CD4-positive, alpha-beta memory T cell (primary cell): Measurements from ENCODE around the gene XPO5. TPM values are rescaled to one million over a fixed set of nuclear protein-coding genes. Genes with fewer than 3 reads are reported as not detected.

Source experiments
- CTCF ChIA-PET: fragments of 350-600 bp; sonication (Branson Sonifier 250); formaldehyde crosslinking; loops from one replicate; lab custom pipeline; 2021; ENCODE audit warnings: inconsistent platforms; ENCODE audit not compliant: partially characterized antibody; lab: Charles Lee
- POLR2A ChIA-PET: fragments of 350-600 bp; sonication (Branson Sonifier 250); formaldehyde crosslinking; loops from one replicate; lab custom pipeline; 2021; ENCODE audit not compliant: partially characterized antibody; lab: Charles Lee
- DNase-seq, 5 donors: peaks; one replicate each; pipeline versions ENCODE4 v3.0.0 to v3.0.0-alpha.2; 2020 to 2022; ENCODE audit warnings: mixed read lengths in 1 of 5
- H3K27ac ChIP-seq: one replicate; pipeline ENCODE4 v1.7.0; 2013; ENCODE audit warnings: low read depth, low read length
- H3K27me3 ChIP-seq: 2 replicates; pipeline ENCODE4 v1.7.0; 2013; ENCODE audit warnings: mild to moderate bottlenecking, low read length, moderate library complexity; ENCODE audit not compliant: insufficient read depth
- H3K36me3 ChIP-seq: 2 replicates; pipeline ENCODE4 v1.7.0; 2013; ENCODE audit warnings: mild to moderate bottlenecking, low read length, moderate library complexity; ENCODE audit not compliant: insufficient read depth
- H3K4me1 ChIP-seq: 2 replicates; pipeline ENCODE4 v1.7.0; 2013; ENCODE audit warnings: mild to moderate bottlenecking, low read length, moderate library complexity; ENCODE audit not compliant: insufficient read depth
- H3K4me3 ChIP-seq, 2 donors: one replicate each; pipeline ENCODE4 v1.7.0; 2013; ENCODE audit warnings: low read length in 2 of 2, mild to moderate bottlenecking in 1 of 2
- H3K9me3 ChIP-seq, 2 donors: one replicate each; pipeline ENCODE4 v1.7.0; 2013; ENCODE audit warnings: low read length in 2 of 2, control low read depth in 1 of 2; ENCODE audit not compliant: control insufficient read depth in 1 of 2
- H3K27ac Mint-ChIP-seq, 7 donors: one replicate each; pipeline ENCODE4 v1.8.0; 2020 to 2021; ENCODE audit warnings: mixed read lengths in 7 of 7, mild to moderate bottlenecking in 6 of 7, inconsistent platforms in 3 of 7, moderate library complexity in 3 of 7
- H3K27me3 Mint-ChIP-seq, 2 donors: one replicate each; pipeline ENCODE4 v1.8.0; 2020 to 2021; ENCODE audit warnings: mixed read lengths in 2 of 2
- H3K36me3 Mint-ChIP-seq, 2 donors: one replicate each; pipeline ENCODE4 v1.8.0; 2020 to 2021; ENCODE audit warnings: mixed read lengths in 2 of 2, inconsistent platforms in 1 of 2, mild to moderate bottlenecking in 1 of 2
- H3K4me1 Mint-ChIP-seq, 4 donors: one replicate each; pipeline ENCODE4 v1.8.0; 2020 to 2021; ENCODE audit warnings: mixed read lengths in 4 of 4, mild to moderate bottlenecking in 1 of 4
- H3K4me3 Mint-ChIP-seq, 8 donors: one replicate each; pipeline ENCODE4 v1.8.0; 2020 to 2021; ENCODE audit warnings: mixed read lengths in 8 of 8, mild to moderate bottlenecking in 7 of 8, moderate library complexity in 6 of 8, inconsistent platforms in 3 of 8
- H3K9me3 Mint-ChIP-seq, 8 donors: one replicate each; pipeline ENCODE4 v1.8.0; 2020 to 2021; ENCODE audit warnings: mixed read lengths in 8 of 8, mild to moderate bottlenecking in 5 of 8, inconsistent platforms in 3 of 8, moderate library complexity in 1 of 8
- intact Hi-C: fragments of 100-400 bp; cut with micrococcal nuclease; formaldehyde crosslinking; loops from one replicate; pipeline ENCODE4 v1.15.1; 2023
- polyA plus RNA-seq, 2 donors: library from polyadenylated mRNA; unstranded; fragments of 300-500 nt; fragmentation: Illumina TruSeq; gene quantifications; one replicate each; pipeline ENCODE4 v1.2.3, GENCODE V29; 2021
- total RNA-seq, 2 experiments: library from RNA; stranded (reverse); gene quantifications; one replicate each; pipeline ENCODE4 v1.2.3, GENCODE V29; 2021

The XPO5 gene
- total RNA-seq (10 to 100 TPM; 42.2 to 43.4 TPM), polyA plus RNA-seq (10 to 100 TPM in 1 of 2 donors, 1 to 10 TPM in 1; 5.2 to 10.7 TPM)

DNA sequence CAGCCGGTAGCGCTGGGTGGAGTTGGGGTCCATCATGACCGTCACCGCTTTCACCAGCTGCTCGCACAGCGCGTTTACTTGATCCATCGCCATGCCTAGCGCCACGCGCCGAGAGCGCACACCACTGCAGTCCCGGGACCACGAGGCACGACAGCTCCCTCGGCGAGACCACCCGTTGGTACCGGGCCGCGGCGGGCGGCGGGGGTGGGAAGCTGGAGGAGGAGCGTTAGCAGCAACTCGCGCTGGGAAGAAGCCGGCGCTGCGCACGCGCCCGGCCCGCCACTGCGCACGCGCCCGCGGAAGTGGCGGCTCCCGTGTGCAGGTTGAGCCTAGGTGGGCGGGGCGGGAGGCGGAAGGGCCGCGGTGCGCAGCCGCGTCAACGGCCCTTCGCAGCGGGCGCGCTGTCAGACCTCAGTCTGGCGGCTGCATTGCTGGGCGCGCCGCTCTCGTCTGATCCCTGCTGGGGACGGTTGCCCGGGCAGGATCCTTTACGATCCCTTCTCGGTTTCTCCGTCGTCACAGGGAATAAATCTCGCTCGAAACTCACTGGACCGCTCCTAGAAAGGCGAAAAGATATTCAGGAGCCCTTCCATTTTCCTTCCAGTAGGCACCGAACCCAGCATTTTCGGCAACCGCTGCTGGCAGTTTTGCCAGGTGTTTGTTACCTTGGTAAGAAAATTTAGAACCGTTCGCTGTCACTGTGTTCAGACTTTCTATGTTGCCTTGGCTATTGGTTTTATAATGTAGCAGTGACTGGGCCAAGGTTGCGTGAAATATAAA lies at the start of gene XPO5, which contains the start of gene POLH:
Gene XPO5 (minus strand): TSS at position 267 of the 780 bp plus-strand sequence. CDS start 174 bp downstream, at position 93.
Gene POLH (plus strand): TSS at position 414 of the 780 bp plus-strand sequence. CDS start 6,135 bp downstream, outside the sequence.
- DNase-seq = peak; percentile 88 to 90 (median 90)
- Histone ChIP-seq H3K27me3 (no peaks in the 10 kb centered on the region), H3K4me1 (peaks cover 33% of the 10 kb centered on the region), H3K36me3 (peaks cover 11% of the 10 kb centered on the region), H3K9me3 (no peaks in the 10 kb centered on the region), H3K4me3 (peak within 1 kb of the TSS; percentile 71 to 82), H3K27ac (peak within 1 kb of the TSS; percentile 79)
- Mint-ChIP-seq H3K4me1 (peaks cover 23 to 48% (median 36%) of the 10 kb centered on the region in 4 donors), H3K36me3 (peaks cover 12 to 32% of the 10 kb centered on the region in 2 donors), H3K27me3 (no peaks in the 10 kb centered on the region), H3K9me3 (no peaks in the 10 kb centered on the region), H3K27ac (peak within 1 kb of the TSS; percentile 85 to 96 (median 95)), H3K4me3 (peak within 1 kb of the TSS; percentile 93 to 99 (median 98))
- ChIA-PET CTCF (interaction anchor here (0.6 to 0.7 kb wide), 2 partner anchors 9 to 178 kb away, joined by 3 read pairs; no protein-coding TSS in a partner anchor), POLR2A (interaction anchor here (0.6 to 3.0 kb wide), 11 partner anchors 9 to 1525 kb away, joined by 3 to 20 read pairs (median 3); partner anchors contain the start of genes DNPH1, GTPBP2, HSP90AB1 and MAD2L1BP)
- intact Hi-C loops = loop anchor here (2.0 to 5.0 kb wide), 4 partner anchors 53 to 404 kb away; partner anchors contain the start of genes GTPBP2, POLR1C, SRF and YIPF3

DNA sequence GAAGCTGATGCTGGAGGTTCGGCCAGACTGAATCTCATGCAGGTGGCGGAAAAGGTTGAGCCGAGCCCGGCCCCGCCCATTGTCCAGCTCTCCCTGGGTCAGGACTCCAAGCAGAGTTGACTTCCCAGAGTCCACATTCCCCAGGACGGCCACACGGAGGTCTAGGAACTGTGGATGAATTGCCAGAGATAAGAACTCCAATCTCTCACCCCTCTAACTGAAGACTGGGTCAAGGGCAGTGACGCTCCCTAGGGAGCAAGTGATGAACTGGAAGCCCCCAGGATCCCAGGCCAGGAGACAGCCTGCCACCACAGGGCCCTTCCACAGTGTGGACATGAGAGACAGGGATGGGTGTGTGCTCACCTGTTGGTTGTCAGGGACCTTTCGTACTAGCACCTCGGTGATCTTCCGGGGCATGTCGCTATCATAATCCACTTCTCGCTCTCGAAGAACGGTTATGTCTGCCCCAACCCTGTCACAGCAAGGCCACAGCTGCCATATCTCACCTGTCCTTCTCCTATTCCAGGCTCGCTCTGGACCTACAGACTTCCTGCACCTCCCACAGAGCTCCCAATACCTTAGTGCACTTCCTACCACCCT lies 49.7 kb upstream of the XPO5 start:
- no peak for DNase-seq
- H3K27ac Mint-ChIP-seq = peak overlapping the region in 3 of 7 donors; percentile 32 to 86 (median 61)
- CTCF ChIA-PET = no interaction called here
- H3K27me3 ChIP-seq = no peaks in the 10 kb centered on the region
- intact Hi-C loops = no loop called here
- no peaks in the 10 kb centered on the region for H3K9me3 ChIP-seq
- H3K27ac ChIP-seq = no peak overlapping the region
- H3K4me1 Mint-ChIP-seq = peaks cover 27 to 44% (median 31%) of the 10 kb centered on the region in 4 donors
- H3K9me3 Mint-ChIP-seq = no peaks in the 10 kb centered on the region
- peaks cover 32% of the 10 kb centered on the region for H3K4me1 ChIP-seq
- peaks cover 55% of the 10 kb centered on the region for H3K36me3 ChIP-seq
- POLR2A ChIA-PET = interaction anchor here (0.5 to 1.4 kb wide), 2 partner anchors 7 to 10 kb away, joined by 3 read pairs; partner anchors contain the start of gene MAD2L1BP
- peaks cover 28 to 61% of the 10 kb centered on the region in 2 donors for H3K36me3 Mint-ChIP-seq
- no peak overlapping the region for H3K4me3 Mint-ChIP-seq
- no peaks in the 10 kb centered on the region for H3K27me3 Mint-ChIP-seq
- H3K4me3 ChIP-seq = no peak overlapping the region

DNA sequence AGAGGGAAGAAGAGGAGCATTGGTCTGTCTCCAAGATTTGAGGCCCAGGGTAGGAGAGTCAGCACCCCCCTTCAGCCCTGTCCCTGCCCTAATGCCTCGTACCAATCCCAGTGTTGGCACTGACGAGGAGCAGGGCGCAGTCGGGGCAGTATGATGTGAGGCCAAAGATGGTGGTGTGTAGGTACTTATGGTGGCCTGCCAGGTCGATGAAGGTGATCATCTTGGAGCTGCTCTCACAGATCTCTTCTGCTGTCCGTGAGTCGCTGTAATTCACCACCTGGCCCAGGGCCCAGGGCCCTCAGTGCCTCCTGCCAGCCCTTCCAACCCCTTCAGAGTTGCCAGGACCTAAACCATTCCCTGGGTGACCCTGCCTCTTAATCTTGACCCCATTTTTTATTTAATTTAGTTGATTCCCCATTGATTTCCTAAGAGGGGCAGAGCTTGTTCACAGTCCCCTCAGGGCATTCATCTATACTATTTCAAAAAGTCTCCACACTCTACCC lies 49.0 kb upstream of the XPO5 start:
- no peak for DNase-seq
- Histone ChIP-seq H3K27me3 (no peaks in the 10 kb centered on the region), H3K4me1 (peaks cover 26% of the 10 kb centered on the region), H3K4me3 (no peak overlapping the region), H3K36me3 (peaks cover 59% of the 10 kb centered on the region), H3K27ac (no peak overlapping the region), H3K9me3 (no peaks in the 10 kb centered on the region)
- no peaks in the 10 kb centered on the region for H3K9me3 Mint-ChIP-seq
- peaks cover 28 to 65% of the 10 kb centered on the region in 2 donors for H3K36me3 Mint-ChIP-seq
- no peak overlapping the region for H3K4me3 Mint-ChIP-seq
- intact Hi-C loops = no loop called here
- peak overlapping the region in 4 of 7 donors; percentile 9 to 61 (median 48) for H3K27ac Mint-ChIP-seq
- POLR2A ChIA-PET = interaction anchor here (0.6 to 1.4 kb wide), 2 partner anchors 10 to 21 kb away, joined by 3 read pairs; partner anchors contain the start of gene MAD2L1BP
- H3K27me3 Mint-ChIP-seq = no peaks in the 10 kb centered on the region
- CTCF ChIA-PET = no interaction called here
- peaks cover 22 to 38% (median 25%) of the 10 kb centered on the region in 4 donors for H3K4me1 Mint-ChIP-seq

DNA sequence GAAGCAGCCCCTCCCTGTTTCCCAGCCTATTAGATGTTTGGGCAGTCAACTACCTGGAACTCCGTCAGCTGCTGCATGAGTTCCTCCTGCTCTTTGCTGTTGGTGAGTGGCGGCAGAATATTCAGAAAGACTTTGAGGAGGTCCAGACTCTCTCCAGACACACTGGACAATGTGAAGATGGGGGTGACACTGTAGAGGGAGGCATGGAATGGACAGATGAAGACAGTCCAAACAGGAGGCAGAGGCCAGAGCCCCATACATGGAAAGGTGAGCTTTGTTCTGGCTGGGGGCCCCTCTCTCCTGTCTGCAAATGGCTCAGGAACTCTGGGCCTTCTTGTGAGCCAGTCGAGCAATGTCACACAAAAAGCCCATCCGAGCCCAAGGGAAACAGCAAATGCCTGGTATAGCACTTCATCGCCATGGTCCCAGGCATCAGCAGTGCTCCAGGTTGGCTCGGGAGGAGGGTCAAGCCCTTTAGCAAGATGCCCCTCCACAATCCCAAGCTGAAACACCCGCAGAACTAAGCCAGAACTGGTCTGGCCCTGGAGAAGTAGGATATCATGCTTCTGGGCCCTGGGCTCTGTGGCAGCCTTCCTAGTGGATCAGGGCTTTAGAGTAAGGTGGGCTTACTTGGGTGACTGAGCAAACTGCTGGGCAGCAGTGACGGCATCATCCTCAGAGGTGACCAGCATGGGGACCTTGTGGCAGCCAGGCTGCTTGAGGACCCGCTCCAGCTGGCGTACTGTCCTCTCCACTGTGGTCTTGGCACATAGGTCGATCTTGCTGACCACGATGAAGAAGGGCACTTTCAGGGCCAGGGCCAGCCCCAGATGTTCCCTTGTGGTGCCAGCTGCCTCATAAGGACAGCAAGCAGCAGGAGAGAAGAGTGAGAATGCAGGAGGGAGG lies 48.3 kb upstream of the XPO5 start:
- H3K4me1 Mint-ChIP-seq = peaks cover 21 to 31% (median 25%) of the 10 kb centered on the region in 4 donors
- intact Hi-C loops = no loop called here
- no peak overlapping the region for H3K27ac ChIP-seq
- H3K4me3 Mint-ChIP-seq = no peak overlapping the region
- no peaks in the 10 kb centered on the region for H3K27me3 ChIP-seq
- H3K4me3 ChIP-seq = no peak overlapping the region
- ChIA-PET POLR2A (interaction anchor here (0.6 to 1.0 kb wide), 2 partner anchors 22 to 623 kb away, joined by 3 to 4 read pairs; partner anchors contain the start of gene HSP90AB1), CTCF (no interaction called here)
- no peaks in the 10 kb centered on the region for H3K9me3 ChIP-seq
- peak overlapping the region in 3 of 7 donors; percentile 48 to 78 (median 77) for H3K27ac Mint-ChIP-seq
- H3K9me3 Mint-ChIP-seq = no peaks in the 10 kb centered on the region
- H3K36me3 ChIP-seq = peaks cover 65% of the 10 kb centered on the region
- H3K4me1 ChIP-seq = peaks cover 25% of the 10 kb centered on the region
- peaks cover 28 to 67% of the 10 kb centered on the region in 2 donors for H3K36me3 Mint-ChIP-seq
- no peak for DNase-seq
- H3K27me3 Mint-ChIP-seq = no peaks in the 10 kb centered on the region

DNA sequence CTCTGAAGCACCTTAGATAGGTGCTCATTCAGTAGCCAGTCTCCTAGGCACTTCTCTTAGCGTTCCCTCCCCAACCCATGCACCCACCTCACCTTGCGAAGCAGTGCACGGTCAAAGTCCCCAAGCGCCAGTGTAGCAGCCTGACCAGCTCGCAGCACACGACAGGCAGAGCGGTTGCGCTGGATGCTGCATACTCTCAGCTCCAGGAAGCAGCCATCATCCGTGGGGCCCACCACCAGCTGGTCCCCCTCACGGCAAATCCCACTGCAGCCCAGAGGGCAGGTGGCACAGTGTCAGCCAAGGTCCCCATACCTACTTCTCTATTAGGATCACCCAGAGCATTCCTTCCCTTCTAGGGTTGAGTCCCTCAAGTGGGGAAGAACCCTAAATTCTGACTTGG lies 46.7 kb upstream of the XPO5 start:
- CTCF ChIA-PET = interaction anchor here (1.2 kb wide), 1 partner anchor 15 kb away, joined by 4 read pairs; no protein-coding TSS in a partner anchor

DNA sequence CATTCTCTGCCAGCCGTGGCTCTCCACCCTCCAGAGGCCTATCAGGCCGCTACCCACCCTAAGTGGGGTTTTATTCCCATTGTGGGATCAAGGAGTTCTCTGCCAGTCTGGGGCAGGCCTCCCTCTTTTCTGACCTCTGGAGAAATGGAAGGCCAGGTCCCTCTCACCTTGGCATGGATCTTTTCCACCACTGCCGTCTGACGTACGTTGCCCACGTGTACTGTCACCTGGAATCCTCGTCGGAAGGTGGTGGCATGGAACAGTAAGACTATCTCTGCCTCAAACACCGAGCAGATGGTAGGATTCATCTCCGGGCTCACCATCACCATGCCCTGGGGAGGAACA lies 46.0 kb upstream of the XPO5 start:
- Histone ChIP-seq H3K36me3 (peaks cover 65% of the 10 kb centered on the region), H3K27ac (no peak overlapping the region), H3K27me3 (no peaks in the 10 kb centered on the region), H3K4me1 (peaks cover 6% of the 10 kb centered on the region), H3K4me3 (no peak overlapping the region), H3K9me3 (no peaks in the 10 kb centered on the region)
- POLR2A ChIA-PET = no interaction called here
- H3K4me3 Mint-ChIP-seq = no peak overlapping the region
- peaks cover 5 to 11% (median 8%) of the 10 kb centered on the region in 4 donors for H3K4me1 Mint-ChIP-seq
- H3K27me3 Mint-ChIP-seq = no peaks in the 10 kb centered on the region
- CTCF ChIA-PET = interaction anchor here (1.2 kb wide), 1 partner anchor 14 kb away, joined by 4 read pairs; no protein-coding TSS in a partner anchor
- no peak for DNase-seq
- intact Hi-C loops = no loop called here
- no peak overlapping the region for H3K27ac Mint-ChIP-seq
- peaks cover 25 to 57% of the 10 kb centered on the region in 2 donors for H3K36me3 Mint-ChIP-seq
- H3K9me3 Mint-ChIP-seq = no peaks in the 10 kb centered on the region

More for the DNA sequence above, 46.7 kb upstream of the XPO5 start:
- intact Hi-C loops = no loop called here
- Mint-ChIP-seq H3K4me3 (no peak overlapping the region), H3K36me3 (peaks cover 28 to 61% of the 10 kb centered on the region in 2 donors), H3K4me1 (peaks cover 11 to 19% (median 15%) of the 10 kb centered on the region in 4 donors), H3K27ac (peak overlapping the region in 1 of 7 donors; percentile 50), H3K27me3 (no peaks in the 10 kb centered on the region), H3K9me3 (no peaks in the 10 kb centered on the region)
- Histone ChIP-seq H3K9me3 (no peaks in the 10 kb centered on the region), H3K4me3 (no peak overlapping the region), H3K27me3 (no peaks in the 10 kb centered on the region), H3K4me1 (peaks cover 14% of the 10 kb centered on the region), H3K27ac (no peak overlapping the region), H3K36me3 (peaks cover 65% of the 10 kb centered on the region)
- DNase-seq = no peak
- POLR2A ChIA-PET = no interaction called here
